HFFc6 (cell line): ENCODE measurements around the gene UNC80. TPM values are rescaled to one million over a fixed set of nuclear protein-coding genes. Genes with fewer than 3 reads are reported as not detected.
A peak's percentile ranks its signal among the peaks of the same experiment; 100 is the strongest.
"Not testable (repeated sequence)": the region's sequence is repeated elsewhere in the genome, so short reads cannot be mapped to it uniquely, and the experiment has no call there.

Experiments
- DNase-seq: peaks from one replicate; pipeline ENCODE4 v3.0.0-alpha.2; 2018
- H3K27ac Mint-ChIP-seq: 2 replicates; pipeline ENCODE4 v1.8.0; 2020; ENCODE audit warnings: mild to moderate bottlenecking, mixed read lengths
- H3K27me3 Mint-ChIP-seq: 2 replicates; pipeline ENCODE4 v1.8.0; 2021; ENCODE audit warnings: mild to moderate bottlenecking, moderate library complexity, mixed read lengths; ENCODE audit not compliant: insufficient read depth
- H3K36me3 Mint-ChIP-seq: 2 replicates; pipeline ENCODE4 v1.8.0; 2021; ENCODE audit warnings: low read depth, mixed read lengths
- H3K4me1 Mint-ChIP-seq: 2 replicates; pipeline ENCODE4 v1.8.0; 2020; ENCODE audit warnings: low read depth, mixed read lengths
- H3K4me3 Mint-ChIP-seq: 2 replicates; pipeline ENCODE4 v1.8.0; 2020; ENCODE audit warnings: mild to moderate bottlenecking, moderate library complexity, mixed read lengths
- H3K9me3 Mint-ChIP-seq: 2 replicates; pipeline ENCODE4 v1.8.0; 2020; ENCODE audit warnings: mild to moderate bottlenecking, mixed read lengths
- CTCF ChIP-seq: fragments of 200-600 bp; sonication (generic); IDR thresholded peaks from 2 replicates; pipeline ENCODE4 v1.5.0; 2021; ENCODE audit warnings: antibody characterized with exemption, mild to moderate bottlenecking
- total RNA-seq, 6 experiments: library from RNA; stranded (reverse); fragmentation: NEBNext Ultra II Directional; extraction: Animal tissue kit (Norgen Biotek cat#: 25700); gene quantifications; 2 replicates in 1 of 6; 3 replicates in 5 of 6; pipeline ENCODE4 v1.2.3, GENCODE V29; 2021

UNC80 gene
- total RNA-seq, 6 experiments from 2014 or later, result not detected

GRCh38 chr2:209788925-209789324 lies 17.3 kb downstream of the UNC80 start:
- Mint-ChIP-seq H3K4me1 (peaks cover 6% of the 10 kb centered on the region; the same call in 1 of the 2 replicates), H3K36me3 (no peaks in the 10 kb centered on the region), H3K4me3 (no peak overlapping the region), H3K27me3 (peaks cover 1% of the 10 kb centered on the region; the same call in 1 of the 2 replicates), H3K9me3 (no peaks in the 10 kb centered on the region; the same call in 1 of the 2 replicates), H3K27ac (no peak overlapping the region)
- no peak for DNase-seq
- TF ChIP-seq CTCF, result no peak

- Mint-ChIP-seq H3K27me3 (peaks cover 1% of the 10 kb centered on the region; the same call in 1 of the 2 replicates), H3K9me3 (no peaks in the 10 kb centered on the region; the same call in 1 of the 2 replicates), H3K36me3 (no peaks in the 10 kb centered on the region), H3K4me1 (peaks cover 6% of the 10 kb centered on the region; the same call in 1 of the 2 replicates), H3K27ac (no peak overlapping the region), H3K4me3 (peak overlapping the region; percentile 84)
- no peak for TF ChIP-seq CTCF
- no peak for DNase-seq
Observed at GRCh38 chr2:209790066-209790728, 18.6 kb downstream of the UNC80 start.

GRCh38 chr2:209791151-209791550 lies 19.5 kb downstream of the UNC80 start:
- no peak overlapping the region for H3K4me3 Mint-ChIP-seq
- peaks cover 1% of the 10 kb centered on the region; the same call in 1 of the 2 replicates for H3K27me3 Mint-ChIP-seq
- peaks cover 6% of the 10 kb centered on the region; the same call in 1 of the 2 replicates for H3K4me1 Mint-ChIP-seq
- H3K36me3 Mint-ChIP-seq, result no peaks in the 10 kb centered on the region
- H3K9me3 Mint-ChIP-seq, result no peaks in the 10 kb centered on the region
- H3K27ac Mint-ChIP-seq, result no peak overlapping the region
- no peak for DNase-seq
- TF ChIP-seq CTCF, result no peak

- H3K9me3 Mint-ChIP-seq, result peaks cover 14% of the 10 kb centered on the region
- not testable (repeated sequence) for H3K27me3 Mint-ChIP-seq, H3K36me3 Mint-ChIP-seq, H3K27ac Mint-ChIP-seq, H3K4me3 Mint-ChIP-seq, H3K4me1 Mint-ChIP-seq, DNase-seq
Observed at GRCh38 chr2:209795425-209795824, 23.8 kb downstream of the UNC80 start.

- Mint-ChIP-seq H3K4me1 (no peaks in the 10 kb centered on the region), H3K36me3 (no peaks in the 10 kb centered on the region; the same call in 1 of the 2 replicates), H3K27me3 (peaks cover 2% of the 10 kb centered on the region; the same call in 1 of the 2 replicates), H3K9me3 (peaks cover 34% of the 10 kb centered on the region), H3K27ac (no peak overlapping the region), H3K4me3 (no peak overlapping the region)
- TF ChIP-seq CTCF, result no peak
- no peak for DNase-seq
Observed at GRCh38 chr2:209805351-209805750, 33.7 kb downstream of the UNC80 start.

GRCh38 chr2:209806318-209806717 lies 34.7 kb downstream of the UNC80 start:
- H3K27ac Mint-ChIP-seq, result no peak overlapping the region
- H3K9me3 Mint-ChIP-seq, result peaks cover 33% of the 10 kb centered on the region
- DNase-seq, result no peak
- peaks cover 2% of the 10 kb centered on the region; the same call in 1 of the 2 replicates for H3K27me3 Mint-ChIP-seq
- TF ChIP-seq CTCF, result no peak
- H3K36me3 Mint-ChIP-seq, result no peaks in the 10 kb centered on the region; the same call in 1 of the 2 replicates
- H3K4me3 Mint-ChIP-seq, result no peak overlapping the region
- no peaks in the 10 kb centered on the region for H3K4me1 Mint-ChIP-seq
